Measurements from ENCODE around the gene KLK8.

Gene KLK8

GRCh38 chr19:50982186-50982585, 19.2 kb downstream of the KLK8 start:
- Histone ChIP-seq H3K27me3 (ENCODE audit: control insufficient read depth, insufficient read depth, low read length) (no peaks in the 10 kb centered on the region), H3K4me2 (ENCODE audit: low read length) (no peak overlapping the region)

GRCh38 chr19:50981587-50982146, 19.7 kb downstream of the KLK8 start:
- Histone ChIP-seq H2AFZ (no peak overlapping the region), H3K9ac (no peak overlapping the region), H3K27me3 (ENCODE audit: control insufficient read depth, insufficient read depth, low read length) (no peaks in the 10 kb centered on the region), H3K36me3 (ENCODE audit: control insufficient read depth, insufficient read depth, low read length) (no peaks in the 10 kb centered on the region), H3K4me3 (ENCODE audit: low read depth, low read length) (no peak overlapping the region), H3K27ac (no peak overlapping the region), H3K79me2 (no peaks in the 10 kb centered on the region), H3K9me3 (ENCODE audit: control insufficient read depth, low read length) (no peaks in the 10 kb centered on the region), H3K4me2 (ENCODE audit: low read length) (no peak overlapping the region), H3K4me1 (no peaks in the 10 kb centered on the region)
- TF ChIP-seq CTCF (IDR thresholded peaks at IDR 0.05), result no peak

More at GRCh38 chr19:50982186-50982585, 19.2 kb downstream of the KLK8 start:
- Histone ChIP-seq H3K36me3 (ENCODE audit: control insufficient read depth, insufficient read depth, low read length) (no peaks in the 10 kb centered on the region), H3K27ac (no peak overlapping the region), H3K9me3 (ENCODE audit: control insufficient read depth, low read length) (no peaks in the 10 kb centered on the region), H3K4me3 (ENCODE audit: low read depth, low read length) (no peak overlapping the region), H3K79me2 (no peaks in the 10 kb centered on the region), H2AFZ (no peak overlapping the region), H3K9ac (no peak overlapping the region), H3K4me1 (no peaks in the 10 kb centered on the region)
- no peak for TF ChIP-seq CTCF (IDR thresholded peaks at IDR 0.05)

DNA sequence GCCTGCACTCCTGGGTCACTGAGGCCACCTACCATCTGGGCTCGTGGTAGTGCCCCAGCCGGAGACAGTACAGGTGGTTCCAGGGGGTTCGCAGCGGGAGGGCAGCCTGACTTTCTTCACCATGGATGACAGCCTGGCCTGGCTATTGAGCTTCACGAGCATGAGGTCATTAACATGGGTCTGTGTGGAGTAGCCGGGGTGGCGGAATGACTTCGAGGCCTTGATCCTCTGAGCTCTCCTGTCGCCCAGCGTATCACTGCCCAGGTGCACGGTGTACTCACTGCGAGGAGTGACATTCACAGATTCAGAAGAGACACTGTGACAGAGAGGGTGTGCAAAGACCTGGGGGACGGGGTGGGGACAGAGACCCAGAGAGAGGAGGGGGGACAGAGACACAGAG, 21.2 kb downstream of the KLK8 start:
- Histone ChIP-seq H3K27ac (no peak overlapping the region), H3K4me1 (no peaks in the 10 kb centered on the region), H2AFZ (no peak overlapping the region), H3K4me2 (ENCODE audit: low read length) (no peak overlapping the region), H3K27me3 (ENCODE audit: control insufficient read depth, insufficient read depth, low read length) (no peaks in the 10 kb centered on the region), H3K4me3 (ENCODE audit: low read depth, low read length) (no peak overlapping the region), H3K9me3 (ENCODE audit: control insufficient read depth, low read length) (no peaks in the 10 kb centered on the region), H3K36me3 (ENCODE audit: control insufficient read depth, insufficient read depth, low read length) (no peaks in the 10 kb centered on the region), H3K9ac (no peak overlapping the region), H3K79me2 (no peaks in the 10 kb centered on the region)
- TF ChIP-seq CTCF (IDR thresholded peaks at IDR 0.05), result no peak

DNA sequence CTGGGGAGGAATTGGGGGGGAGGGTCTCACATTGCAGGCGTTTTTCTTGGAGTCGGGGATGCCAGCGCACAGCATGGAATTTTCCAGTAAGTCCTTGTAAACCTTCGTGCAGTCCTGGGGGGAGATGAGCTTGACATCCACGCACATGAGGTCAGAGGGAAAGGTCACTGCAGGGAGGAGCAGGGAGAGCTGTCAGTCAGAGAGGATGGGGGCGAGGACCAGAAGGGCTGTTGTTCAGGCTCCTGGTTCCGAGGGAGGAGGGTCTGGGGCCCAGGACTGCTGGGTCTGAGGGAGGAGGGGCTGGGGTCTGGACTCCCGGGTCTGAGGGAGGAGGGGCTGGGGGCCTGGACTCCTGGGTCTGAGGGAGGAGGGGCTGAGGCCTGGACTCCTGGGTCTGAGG, 21.6 kb downstream of the KLK8 start:
- Histone ChIP-seq H3K9me3 (ENCODE audit: control insufficient read depth, low read length) (no peaks in the 10 kb centered on the region), H3K79me2 (no peaks in the 10 kb centered on the region), H3K27me3 (ENCODE audit: control insufficient read depth, insufficient read depth, low read length) (no peaks in the 10 kb centered on the region), H3K4me1 (no peaks in the 10 kb centered on the region), H2AFZ (no peak overlapping the region), H3K36me3 (ENCODE audit: control insufficient read depth, insufficient read depth, low read length) (no peaks in the 10 kb centered on the region), H3K27ac (no peak overlapping the region), H3K9ac (no peak overlapping the region), H3K4me3 (ENCODE audit: low read depth, low read length) (no peak overlapping the region), H3K4me2 (ENCODE audit: low read length) (no peak overlapping the region)
- no peak for TF ChIP-seq CTCF (IDR thresholded peaks at IDR 0.05)

- H3K9ac ChIP-seq, result no peak overlapping the region
- H3K36me3 ChIP-seq (ENCODE audit: control insufficient read depth, insufficient read depth, low read length), result no peaks in the 10 kb centered on the region
- no peak overlapping the region for H3K27ac ChIP-seq
- no peaks in the 10 kb centered on the region for H3K27me3 ChIP-seq (ENCODE audit: control insufficient read depth, insufficient read depth, low read length)
- no peak for TF ChIP-seq CTCF (IDR thresholded peaks at IDR 0.05)
- no peak overlapping the region for H3K4me2 ChIP-seq (ENCODE audit: low read length)
- H3K4me1 ChIP-seq, result no peaks in the 10 kb centered on the region
- H3K4me3 ChIP-seq (ENCODE audit: low read depth, low read length), result no peak overlapping the region
- H2AFZ ChIP-seq, result no peak overlapping the region
- H3K79me2 ChIP-seq, result no peaks in the 10 kb centered on the region
- no peaks in the 10 kb centered on the region for H3K9me3 ChIP-seq (ENCODE audit: control insufficient read depth, low read length)
These were observed 22.5 kb downstream of the KLK8 start for GRCh38 chr19:50978772-50979390.
